GOT3 (cell line): Measurements from ENCODE around the gene ANAPC1.
"Not testable (repeated sequence)": the region's sequence is repeated elsewhere in the genome, so short reads cannot be mapped to it uniquely, and the experiment has no call there.

ENCODE experiments used
- DNase-seq: peaks from one replicate; lab custom pipeline; 2025; ENCODE audit warnings: mixed read lengths; lab: John Stamatoyannopoulos, UW

Gene ANAPC1

GRCh38 chr2:111735838-111736721, 147.9 kb downstream of the ANAPC1 start:
- DNase-seq: not testable (repeated sequence)

DNA sequence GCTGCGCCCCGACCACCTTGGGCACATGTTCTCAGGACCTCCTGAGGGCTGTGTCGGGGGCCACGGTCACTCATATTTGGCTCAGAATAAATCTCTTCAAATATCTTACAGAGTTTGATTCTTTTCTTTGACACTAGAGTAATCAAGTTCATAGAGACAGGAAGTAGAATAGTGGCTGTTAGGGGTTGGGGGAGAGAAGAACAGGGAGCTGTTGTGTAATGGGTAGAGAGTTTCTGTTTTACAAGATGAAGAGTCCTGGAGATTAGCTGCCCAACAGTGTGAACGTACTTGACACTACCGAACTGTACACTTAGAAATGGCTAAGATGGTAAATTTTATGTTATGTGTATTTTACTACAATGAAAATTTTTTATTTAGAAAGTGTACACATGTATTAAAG, 148.6 kb downstream of the ANAPC1 start:
- DNase-seq: not testable (repeated sequence)

GRCh38 chr2:111729812-111730458, 154.1 kb downstream of the ANAPC1 start:
- not testable (repeated sequence) for DNase-seq

DNA sequence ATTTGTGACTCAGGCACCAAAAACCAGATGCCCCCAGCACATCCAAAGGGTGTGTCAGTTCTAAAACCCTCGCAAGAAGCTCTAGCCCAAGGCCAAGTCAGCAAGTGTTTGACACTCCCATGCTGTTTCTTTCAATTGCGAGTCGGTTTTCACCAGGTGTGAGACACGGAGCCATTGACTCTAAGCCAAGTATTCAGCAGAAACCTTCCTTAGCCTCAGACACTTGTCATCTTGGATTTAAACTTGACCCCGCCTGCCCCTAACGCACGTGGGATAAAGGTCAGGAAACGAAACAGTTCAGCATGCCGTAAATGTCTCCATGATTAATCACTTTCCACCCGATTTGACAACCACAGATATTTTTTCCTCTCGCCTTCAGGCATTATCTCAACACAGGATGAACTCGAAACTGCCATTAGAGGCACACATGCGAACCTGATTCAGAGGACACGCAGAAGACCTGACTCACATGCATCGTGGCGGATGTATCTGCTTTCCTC, 156.3 kb downstream of the ANAPC1 start:
- not testable (repeated sequence) for DNase-seq

DNA sequence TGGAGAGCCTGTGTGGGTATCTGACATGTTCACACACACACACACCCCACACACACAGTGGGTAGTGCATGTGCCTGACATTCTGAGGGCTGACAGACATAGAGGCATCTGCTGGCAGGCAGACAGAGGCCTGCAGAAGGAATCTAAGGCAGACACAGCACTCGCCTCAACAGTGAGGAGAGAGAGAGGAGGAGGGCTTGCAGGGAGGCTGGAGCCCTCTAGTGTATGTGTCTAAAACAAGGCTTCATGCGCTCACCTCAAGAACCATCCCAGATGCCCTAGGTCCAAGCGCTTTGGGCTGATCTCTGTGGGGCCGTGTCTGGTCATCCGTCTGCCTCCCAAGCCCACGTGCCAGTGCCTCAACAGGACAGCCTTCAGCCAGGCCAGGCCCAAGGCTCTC, 158.3 kb downstream of the ANAPC1 start:
- not testable (repeated sequence) for DNase-seq

- DNase-seq: not testable (repeated sequence)
These were observed 164.4 kb downstream of the ANAPC1 start for GRCh38 chr2:111719610-111720009.
